GM18951 (cell line): ENCODE measurements around the gene OR10V1.

Experiments used
- POLR2A ChIP-seq: IDR thresholded peaks from 4 replicates; pipeline ENCODE4 v1.6.1; 2011; ENCODE audit warnings: mild to moderate bottlenecking; ENCODE audit not compliant: insufficient read length, insufficient read depth; ENCODE audit errors: extremely low read depth
- in situ Hi-C: fragments of 300-500 bp; cut with MboI; formaldehyde crosslinking; loops from one replicate; pipeline ENCODE4 v1.12.0; 2022; ENCODE audit warnings: low sequenced_read_pairs, mixed read lengths, inconsistent platforms; ENCODE audit not compliant: unreplicated experiment

The OR10V1 gene

DNA sequence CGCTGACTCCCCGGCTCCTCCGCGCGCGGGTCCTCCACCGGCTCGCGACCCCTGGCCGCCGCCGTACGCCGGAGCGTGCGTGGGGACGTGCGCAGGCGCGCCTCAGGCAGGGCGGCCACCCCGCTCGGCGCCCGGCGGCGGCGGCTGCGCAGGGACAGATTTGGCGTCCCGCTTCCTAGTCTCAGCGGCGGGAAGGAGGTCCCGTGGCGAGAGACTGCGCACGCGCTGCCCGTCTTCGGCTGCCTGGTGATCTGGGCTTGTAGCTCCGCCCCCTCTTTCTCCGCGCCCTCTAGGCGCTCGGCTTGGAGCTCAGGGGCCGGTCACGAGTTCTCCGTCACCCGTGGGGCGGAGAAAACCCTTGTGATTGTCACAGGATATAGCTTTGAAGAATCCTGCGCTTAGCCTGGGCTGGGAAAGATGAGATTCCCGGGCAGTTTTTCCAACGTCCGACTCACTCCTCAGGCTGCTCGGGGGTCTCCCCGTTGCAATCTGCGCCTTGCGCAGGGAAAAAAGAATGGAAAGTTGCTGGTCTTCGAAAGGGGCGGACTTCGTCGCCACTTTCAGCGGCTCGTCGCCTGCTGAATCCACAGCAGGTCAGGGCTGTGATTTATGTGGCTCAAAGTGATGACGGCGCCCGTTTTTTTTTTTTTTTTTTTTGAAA lies 44.6 kb downstream of the OR10V1 start, which contains the start of gene PATL1:
TSS of gene PATL1 (minus strand) at position 88 of the 661 bp plus-strand sequence. CDS start 142 bp downstream, outside the sequence.
- in situ Hi-C loops = no loop called here
- peak; percentile 78 for TF ChIP-seq POLR2A

DNA sequence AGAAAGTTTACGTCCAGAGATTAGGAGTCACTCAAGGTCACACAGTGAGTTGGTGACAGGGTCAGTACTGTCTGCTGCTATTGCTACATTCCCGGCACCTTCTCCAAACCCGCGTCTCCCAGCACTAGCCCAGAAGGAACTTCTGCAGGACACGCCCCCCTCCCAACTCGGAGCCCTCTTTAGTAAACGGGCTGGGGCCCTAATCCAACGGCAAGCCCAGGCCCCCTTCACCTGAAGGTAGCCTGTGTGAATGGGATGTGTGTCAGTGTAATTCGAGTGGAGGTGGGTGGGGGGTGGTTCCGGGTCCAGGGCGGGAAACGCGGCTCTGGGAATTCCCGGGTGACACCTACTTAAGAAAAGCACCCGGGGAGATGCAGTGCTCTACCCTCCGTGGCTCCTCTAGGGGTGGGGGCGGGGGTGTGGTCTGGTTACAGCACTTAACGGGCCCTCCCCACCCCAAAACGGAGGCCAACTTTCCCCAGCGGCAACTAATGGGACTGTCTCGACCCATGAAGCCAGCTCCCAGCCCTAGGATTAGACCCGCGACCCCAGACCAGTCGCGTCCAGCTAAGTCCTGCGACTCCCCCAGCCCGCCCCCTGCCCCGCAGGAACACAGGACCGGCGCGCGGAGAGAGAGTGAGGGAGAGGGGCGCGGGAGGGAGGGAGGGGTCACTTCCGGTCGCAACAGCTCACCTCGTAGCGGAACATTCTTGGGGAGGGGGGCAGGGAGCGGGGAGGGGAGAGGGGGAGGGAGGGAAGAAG lies 45.3 kb downstream of the OR10V1 start:
- peak; percentile 31 for TF ChIP-seq POLR2A
- in situ Hi-C loops = no loop called here

DNA sequence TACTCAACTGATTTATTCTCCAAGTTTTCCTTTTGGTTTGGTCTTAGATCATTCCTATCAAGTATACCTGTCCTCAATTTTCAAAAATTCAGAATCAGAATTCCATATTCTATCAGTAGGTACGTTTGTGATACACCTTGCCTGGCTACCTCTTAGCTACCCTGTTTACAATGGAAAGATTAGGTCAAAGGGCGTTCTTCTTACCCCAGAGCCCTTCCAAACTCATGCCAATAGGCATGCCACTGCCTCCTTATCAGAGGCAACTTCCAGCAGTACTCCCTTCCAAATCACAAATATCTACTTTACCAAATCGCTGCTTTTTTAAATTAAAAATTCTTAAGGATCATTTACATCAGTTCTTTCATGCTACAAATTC lies 45.8 kb downstream of the OR10V1 start:
- in situ Hi-C loops = no loop called here
- no peak for TF ChIP-seq POLR2A

DNA sequence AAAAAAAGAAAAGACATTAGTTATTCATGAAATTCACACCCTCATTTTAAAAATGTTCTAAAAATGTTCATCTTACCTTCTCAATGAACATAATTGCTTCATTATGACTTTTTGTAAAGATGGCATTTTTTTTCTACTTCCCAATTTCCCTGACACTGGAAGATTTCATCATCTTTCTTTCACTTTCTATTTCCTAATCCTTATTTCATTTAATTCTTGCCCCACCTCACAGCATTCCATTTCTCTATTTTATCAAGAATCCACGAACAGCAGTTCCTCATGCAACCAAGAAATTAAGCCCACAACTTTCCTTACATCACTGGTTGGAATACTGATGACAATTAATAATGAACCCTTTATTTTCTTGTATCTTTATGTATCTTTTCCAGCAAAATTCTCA lies 46.7 kb downstream of the OR10V1 start:
- in situ Hi-C loops = no loop called here
- TF ChIP-seq POLR2A = no peak
